ENCODE data around the gene FSD2.

FSD2 gene

DNA sequence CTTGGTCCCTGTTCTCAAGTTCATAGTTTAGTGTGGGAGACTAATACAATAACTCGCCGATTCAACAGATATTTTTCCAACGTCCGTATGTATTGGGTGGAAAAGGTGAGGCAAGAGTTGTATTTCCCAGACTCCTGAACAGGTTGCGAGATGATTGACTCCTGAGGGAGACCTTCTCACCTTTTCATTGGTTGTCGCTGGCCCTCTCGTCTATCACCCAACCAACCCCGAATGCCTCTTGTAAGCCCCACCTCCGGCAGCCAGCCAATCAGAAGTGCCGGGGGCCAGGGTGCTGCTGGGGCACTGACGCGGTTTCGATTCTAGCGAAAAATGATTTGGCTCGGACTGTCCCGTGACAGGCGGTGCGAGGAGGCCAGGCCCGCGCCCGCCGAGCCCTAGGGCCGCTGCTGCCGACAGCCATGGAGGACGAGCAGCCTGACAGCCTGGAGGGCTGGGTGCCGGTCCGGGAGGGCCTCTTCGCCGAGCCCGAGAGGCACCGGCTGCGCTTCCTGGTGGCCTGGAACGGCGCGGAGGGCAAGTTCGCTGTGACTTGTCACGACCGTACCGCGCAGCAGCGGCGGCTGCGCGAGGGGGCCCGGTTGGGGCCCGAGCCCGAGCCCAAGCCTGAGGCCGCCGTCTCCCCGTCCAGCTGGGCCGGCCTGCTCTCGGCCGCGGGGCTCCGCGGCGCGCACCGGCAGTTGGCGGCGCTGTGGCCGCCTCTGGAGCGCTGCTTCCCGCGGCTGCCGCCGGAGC is 3.6 kb upstream of the FSD2 start, which contains the start of gene WHAMM:
TSS of gene WHAMM (plus strand) at position 321 of the 753 bp plus-strand sequence. CDS start at position 420, 99 bp downstream.
- no peak for TF ChIP-seq CTCF (IDR thresholded peaks at IDR 0.05; ENCODE audit: insufficient read depth, low read length, missing control alignments)
- ChIA-PET CTCF (interaction anchor here (0.7 to 2.9 kb wide), 5 partner anchors 25 to 279 kb away, joined by 3 to 10 read pairs (median 3); no protein-coding TSS in a partner anchor), POLR2A (interaction anchor here (1.7 kb wide), 1 partner anchor 269 kb away, joined by 7 read pairs; the partner anchor contains the start of gene RPS17)
- DNase-seq (ENCODE audit: low read depth, low spot score), result peak; percentile 94
- H3K4me3 ChIP-seq (ENCODE audit: low read depth, low read length), result peak within 1 kb of the TSS; percentile 84

DNA sequence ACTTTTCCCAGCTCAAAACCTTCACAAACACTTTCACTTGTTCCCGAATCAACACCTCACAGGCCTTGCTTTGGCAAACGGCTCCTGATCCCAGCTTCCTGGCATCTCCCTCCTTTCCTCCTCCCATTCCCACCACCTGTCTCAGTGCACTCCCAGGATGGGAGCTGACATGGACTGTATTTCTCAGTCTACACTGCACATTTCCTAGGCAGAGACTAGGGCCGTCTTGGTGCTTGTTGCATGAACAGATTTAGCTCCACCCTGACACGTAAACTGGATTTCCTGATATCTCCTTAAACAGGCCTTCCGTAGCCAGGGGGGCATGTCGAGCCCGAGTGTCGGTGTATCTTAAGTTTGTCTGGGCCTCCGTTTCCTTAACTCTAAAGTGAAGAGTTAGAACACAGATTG is 2.8 kb upstream of the FSD2 start:
- no peak for DNase-seq (ENCODE audit: low read depth, low spot score)
- TF ChIP-seq CTCF (IDR thresholded peaks at IDR 0.05; ENCODE audit: insufficient read depth, low read length, missing control alignments), result no peak
- ChIA-PET CTCF (interaction anchor here (1.3 kb wide), 2 partner anchors 269 to 278 kb away, joined by 3 read pairs; no protein-coding TSS in a partner anchor), POLR2A (no interaction called here)
- no peak overlapping the region for H3K4me3 ChIP-seq (ENCODE audit: low read depth, low read length)

DNA sequence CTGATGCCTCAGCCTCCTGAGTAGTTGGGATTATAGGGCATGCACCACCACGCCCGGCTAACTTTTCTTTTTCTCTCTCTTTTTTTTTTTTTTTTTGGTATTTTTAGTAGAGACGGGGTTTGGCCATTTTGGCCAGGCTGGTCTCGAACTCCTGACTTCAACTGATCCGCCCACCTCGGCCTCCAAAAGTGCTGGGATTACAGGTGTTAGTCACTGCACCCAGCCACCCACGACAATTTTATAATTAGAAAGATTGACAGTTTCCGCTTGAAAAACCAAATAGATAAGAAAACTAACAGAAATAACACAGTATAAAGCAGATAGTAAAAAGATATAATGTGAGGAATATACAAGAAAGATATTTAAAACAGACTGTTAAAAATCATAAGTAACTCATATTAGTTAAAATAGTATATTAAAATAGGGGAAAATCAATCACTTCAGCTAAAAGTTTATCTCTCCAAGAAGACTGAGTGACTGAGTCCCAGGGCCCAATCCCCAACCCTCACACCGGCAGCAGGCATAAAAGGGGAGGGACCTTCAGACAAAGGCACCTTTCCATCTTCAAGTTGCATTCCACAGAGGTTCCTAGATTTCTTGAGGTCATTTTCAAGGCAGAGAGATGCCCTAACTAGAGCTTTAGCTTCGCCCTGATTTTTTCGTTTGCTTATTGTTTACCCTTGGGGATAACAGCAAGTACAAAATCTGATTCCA is 2.2 kb upstream of the FSD2 start:
- TF ChIP-seq CTCF (IDR thresholded peaks at IDR 0.05; ENCODE audit: insufficient read depth, low read length, missing control alignments), result no peak
- ChIA-PET POLR2A (no interaction called here), CTCF (interaction anchor here (1.3 kb wide), 2 partner anchors 269 to 277 kb away, joined by 3 read pairs; no protein-coding TSS in a partner anchor)
- DNase-seq (ENCODE audit: low read depth, low spot score), result no peak
- H3K4me3 ChIP-seq (ENCODE audit: low read depth, low read length), result no peak overlapping the region

DNA sequence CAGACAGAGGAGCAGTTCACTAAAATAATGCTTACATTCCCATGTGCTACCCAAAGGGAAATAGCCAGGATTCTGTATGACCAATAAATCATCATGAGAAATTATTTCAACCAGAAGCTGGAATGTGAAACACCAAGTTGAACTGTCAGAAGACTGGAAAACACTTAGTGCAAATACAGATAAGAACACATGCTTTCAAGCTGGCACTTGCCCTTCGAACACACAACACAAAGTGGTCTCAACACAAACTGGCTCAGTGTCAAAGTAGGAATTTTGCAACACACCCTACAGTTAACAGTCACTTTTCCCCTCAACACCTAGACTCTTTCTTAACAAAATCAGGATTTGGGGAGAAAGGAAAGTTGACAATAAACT is 1.3 kb downstream of the FSD2 start:
- H3K4me3 ChIP-seq (ENCODE audit: low read depth, low read length), result no peak overlapping the region
- CTCF ChIA-PET, result interaction anchor here (1.7 kb wide), 1 partner anchor 196 kb away, joined by 3 read pairs; no protein-coding TSS in a partner anchor
- no peak for DNase-seq (ENCODE audit: low read depth, low spot score)
- no peak for TF ChIP-seq CTCF (IDR thresholded peaks at IDR 0.05; ENCODE audit: insufficient read depth, low read length, missing control alignments)
- POLR2A ChIA-PET, result interaction anchor here (0.6 kb wide), 1 partner anchor 54 kb away, joined by 3 read pairs; no protein-coding TSS in a partner anchor

DNA sequence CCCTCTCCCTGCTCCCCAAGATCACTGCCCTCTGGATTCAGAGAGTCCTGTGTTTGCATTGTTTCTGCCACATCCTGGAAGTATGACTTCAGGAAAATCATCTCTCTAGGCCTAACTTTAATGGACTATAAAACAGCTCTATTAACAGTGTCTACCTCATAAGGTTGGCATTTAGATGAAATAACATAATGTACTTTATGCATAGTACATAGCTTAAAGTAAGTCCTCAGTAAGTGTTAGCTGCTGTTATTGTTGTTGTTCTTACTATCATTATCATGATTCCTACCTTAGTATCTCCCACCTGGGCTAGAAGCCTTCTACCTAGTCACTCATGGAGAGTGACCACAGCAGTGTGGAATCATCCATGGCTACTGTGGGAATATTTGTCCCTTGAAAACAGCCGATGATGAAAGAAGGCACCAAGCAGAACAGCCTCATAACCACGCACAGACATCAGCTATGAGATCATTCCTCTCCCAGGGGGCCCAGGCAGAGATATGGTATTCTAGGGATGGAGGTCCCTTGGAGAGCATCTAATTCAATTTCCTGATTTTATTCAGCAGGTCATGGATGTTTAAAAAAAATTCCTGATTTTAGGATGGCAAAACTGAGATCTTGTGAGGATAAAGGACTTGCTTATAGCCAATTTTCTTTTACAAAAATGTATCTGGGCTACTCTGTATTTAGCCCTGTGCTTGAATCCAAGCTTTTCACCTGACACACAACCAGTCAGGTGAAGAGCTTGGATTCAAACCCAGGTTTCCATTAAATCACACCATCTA is 1.9 kb downstream of the FSD2 start:
- ChIA-PET POLR2A (no interaction called here), CTCF (interaction anchor here (1.0 to 1.7 kb wide), 2 partner anchors 9 to 197 kb away, joined by 3 to 4 read pairs; no protein-coding TSS in a partner anchor)
- DNase-seq (ENCODE audit: low read depth, low spot score), result no peak
- H3K4me3 ChIP-seq (ENCODE audit: low read depth, low read length), result no peak overlapping the region
- no peak for TF ChIP-seq CTCF (IDR thresholded peaks at IDR 0.05; ENCODE audit: insufficient read depth, low read length, missing control alignments)

All from AG04449 (cell line).